Uterus (tissue), 2 donors: ENCODE measurements around the gene PLK1.

Experiments
- CTCF ChIP-seq, 4 experiments: fragments of 200-600 bp in 2 of 4; fragments of 450-650 bp in 2 of 4; sonication (generic) in 2 of 4; IDR thresholded peaks; one replicate each; pipeline ENCODE4 v1.5.1; 2016 to 2019; ENCODE audit warnings: antibody characterized with exemption in 4 of 4, mild to moderate bottlenecking in 2 of 4, moderate library complexity in 1 of 4
- POLR2A ChIP-seq, 2 donors: fragments of 450-650 bp; IDR thresholded peaks; one replicate each; pipeline ENCODE4 v1.6.1; 2016; ENCODE audit warnings: antibody characterized with exemption in 2 of 2, mild to moderate bottlenecking in 1 of 2, moderate library complexity in 1 of 2

DNA sequence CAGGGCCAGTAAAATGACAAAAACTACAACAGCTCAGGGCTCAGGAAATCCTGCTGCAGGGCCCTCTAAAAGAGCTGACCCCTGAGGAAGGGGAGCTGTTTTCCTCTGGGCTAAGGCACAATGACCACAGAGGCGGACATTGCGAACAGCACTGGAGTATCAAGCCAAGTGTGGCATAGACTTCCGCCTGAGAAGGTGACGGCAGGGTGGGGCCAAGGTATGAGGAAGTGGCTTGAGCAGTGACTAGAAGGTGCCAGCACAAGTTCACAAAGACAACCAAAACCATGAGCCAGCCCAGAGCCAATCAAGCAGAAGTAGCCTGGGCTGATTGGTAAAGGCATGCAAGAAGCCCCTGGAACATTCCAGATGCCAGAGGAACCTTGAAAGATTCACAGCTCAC is 20.4 kb downstream of the PLK1 start:
- TF ChIP-seq CTCF (IDR thresholded peaks at IDR 0.05) (no peak), POLR2A (IDR thresholded peaks at IDR 0.05) (no peak)
